Islet of Langerhans (tissue), 1 donor: ENCODE results near the gene KIF1B.

Experiments
- FAIRE-seq: peaks from one replicate; lab custom pipeline; 2011; peaks lifted over from hg19 to GRCh38; lab: Jason Lieb, UNC

Gene KIF1B

GRCh38 chr1:10209905-10210810 lies at the start of gene KIF1B:
Gene KIF1B (plus strand): TSS chr1:10210570. CDS start chr1:10232329, 21,759 bp downstream.
- no peak for FAIRE-seq

GRCh38 chr1:10160907-10161490 lies 49.4 kb upstream of the KIF1B start:
- FAIRE-seq: no peak

GRCh38 chr1:10161541-10162290 lies 48.7 kb upstream of the KIF1B start:
- FAIRE-seq: no peak

- no peak for FAIRE-seq
These were observed 41.4 kb upstream of the KIF1B start for GRCh38 chr1:10168912-10169514.

GRCh38 chr1:10170239-10170574 lies 40.2 kb upstream of the KIF1B start:
- FAIRE-seq: no peak

- no peak for FAIRE-seq
These were observed 39.1 kb upstream of the KIF1B start for GRCh38 chr1:10171105-10171767.

GRCh38 chr1:10171995-10172669 lies 38.2 kb upstream of the KIF1B start:
- no peak for FAIRE-seq

- no peak for FAIRE-seq
These were observed 36.8 kb upstream of the KIF1B start for GRCh38 chr1:10173582-10173981.

- FAIRE-seq: no peak
These were observed 32.5 kb upstream of the KIF1B start for GRCh38 chr1:10177876-10178275.

GRCh38 chr1:10178597-10179405 lies 31.6 kb upstream of the KIF1B start:
- FAIRE-seq: no peak

GRCh38 chr1:10179406-10180091 lies 30.8 kb upstream of the KIF1B start:
- no peak for FAIRE-seq

- FAIRE-seq: no peak
These were observed 29.2 kb upstream of the KIF1B start for GRCh38 chr1:10181154-10181553.

GRCh38 chr1:10185759-10186158 lies 24.6 kb upstream of the KIF1B start:
- no peak for FAIRE-seq

- FAIRE-seq: no peak
These were observed 23.9 kb upstream of the KIF1B start for GRCh38 chr1:10186331-10187025.

- no peak for FAIRE-seq
These were observed 23.4 kb upstream of the KIF1B start for GRCh38 chr1:10187026-10187334.

- no peak for FAIRE-seq
These were observed 22.2 kb upstream of the KIF1B start for GRCh38 chr1:10188133-10188650.

GRCh38 chr1:10189659-10190058 lies 20.7 kb upstream of the KIF1B start:
- FAIRE-seq: no peak

GRCh38 chr1:10192263-10192662 lies 18.1 kb upstream of the KIF1B start:
- FAIRE-seq: no peak

GRCh38 chr1:10193288-10193687 lies 17.1 kb upstream of the KIF1B start:
- FAIRE-seq: no peak
